WTC11 (cell line): Measurements from ENCODE around the gene PCLAF.

Source experiments
- GABPB1 ChIP-seq: sonication (generic); formaldehyde crosslinking; IDR thresholded peaks from 2 replicates; pipeline ENCODE4 v1.8.1; 2023; ENCODE audit warnings: mild to moderate bottlenecking, missing genetic modification reagents
- JAZF1 ChIP-seq: fragments of 250-450 bp; sonication (Bioruptor Pico); IDR thresholded peaks from 2 replicates; pipeline ENCODE4 v1.9.0; 2021; ENCODE audit warnings: moderate library complexity, mild to moderate bottlenecking, inconsistent platforms
- TF ChIP-seq, protein P1 (sequence below): sonication (generic); formaldehyde crosslinking; IDR thresholded peaks from 2 replicates; pipeline ENCODE4 v1.8.1; 2023; ENCODE audit warnings: mild to moderate bottlenecking, missing genetic modification reagents

- TF ChIP-seq, protein P1, sequence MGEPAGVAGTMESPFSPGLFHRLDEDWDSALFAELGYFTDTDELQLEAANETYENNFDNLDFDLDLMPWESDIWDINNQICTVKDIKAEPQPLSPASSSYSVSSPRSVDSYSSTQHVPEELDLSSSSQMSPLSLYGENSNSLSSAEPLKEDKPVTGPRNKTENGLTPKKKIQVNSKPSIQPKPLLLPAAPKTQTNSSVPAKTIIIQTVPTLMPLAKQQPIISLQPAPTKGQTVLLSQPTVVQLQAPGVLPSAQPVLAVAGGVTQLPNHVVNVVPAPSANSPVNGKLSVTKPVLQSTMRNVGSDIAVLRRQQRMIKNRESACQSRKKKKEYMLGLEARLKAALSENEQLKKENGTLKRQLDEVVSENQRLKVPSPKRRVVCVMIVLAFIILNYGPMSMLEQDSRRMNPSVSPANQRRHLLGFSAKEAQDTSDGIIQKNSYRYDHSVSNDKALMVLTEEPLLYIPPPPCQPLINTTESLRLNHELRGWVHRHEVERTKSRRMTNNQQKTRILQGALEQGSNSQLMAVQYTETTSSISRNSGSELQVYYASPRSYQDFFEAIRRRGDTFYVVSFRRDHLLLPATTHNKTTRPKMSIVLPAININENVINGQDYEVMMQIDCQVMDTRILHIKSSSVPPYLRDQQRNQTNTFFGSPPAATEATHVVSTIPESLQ (CRISPR knock-in tag): no peak
- TF ChIP-seq GABPB1 (no peak), JAZF1 (CRISPR knock-in tag) (no peak)
Measured at GRCh38 chr15:64383760-64384159, 2.5 kb upstream of the PCLAF start.
